C1 segment of cervical spinal cord (tissue), 14 donors: ENCODE measurements around the gene DEXI.

Experiments used
- DNase-seq, 14 donors: peaks; one replicate each; lab custom pipeline; 2025; lab: John Stamatoyannopoulos, UW

Gene DEXI

DNA sequence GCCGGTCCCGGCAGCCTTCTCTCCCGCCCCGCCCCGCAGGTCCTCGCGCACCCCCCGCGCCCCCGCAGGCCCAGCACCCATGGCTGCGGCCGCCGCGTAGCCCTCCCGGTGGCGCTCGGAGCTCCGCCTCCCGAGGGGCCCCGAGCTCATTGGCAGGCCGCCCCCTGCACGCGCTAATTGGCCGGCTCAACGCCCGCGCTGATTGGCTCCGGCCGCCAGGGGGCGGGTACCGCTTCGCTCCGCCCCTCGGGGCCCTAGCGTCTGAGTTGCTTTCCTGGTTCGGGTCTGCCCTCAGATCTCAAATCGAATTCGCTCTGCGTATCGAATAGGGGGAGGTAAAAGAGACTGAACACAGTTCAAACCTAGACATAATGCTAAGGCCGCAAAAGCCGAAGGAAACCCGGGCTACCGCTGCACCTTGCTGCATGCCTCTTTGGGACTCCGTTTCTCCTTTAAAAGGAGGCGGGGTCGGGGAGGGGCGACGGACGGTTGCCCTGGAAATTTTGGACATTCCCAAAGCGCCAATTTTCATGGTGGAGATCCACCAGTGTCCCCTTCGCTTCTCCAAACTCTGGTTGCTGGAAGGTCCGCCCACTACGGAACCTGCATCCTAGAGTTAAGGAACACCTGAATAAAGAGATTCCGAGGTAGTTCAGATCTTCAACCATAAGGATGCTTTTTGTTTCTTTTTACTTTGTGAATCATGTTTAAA is at the start of gene DEXI:
TSS of gene DEXI (minus strand) at position 117 of the 712 bp plus-strand sequence. CDS start 463 bp downstream, outside the sequence.
- peak; percentile 42 to 97 (median 90) for DNase-seq

GRCh38 chr16:10990378-10990777 is 48.1 kb upstream of the DEXI start:
- no peak for DNase-seq

DNA sequence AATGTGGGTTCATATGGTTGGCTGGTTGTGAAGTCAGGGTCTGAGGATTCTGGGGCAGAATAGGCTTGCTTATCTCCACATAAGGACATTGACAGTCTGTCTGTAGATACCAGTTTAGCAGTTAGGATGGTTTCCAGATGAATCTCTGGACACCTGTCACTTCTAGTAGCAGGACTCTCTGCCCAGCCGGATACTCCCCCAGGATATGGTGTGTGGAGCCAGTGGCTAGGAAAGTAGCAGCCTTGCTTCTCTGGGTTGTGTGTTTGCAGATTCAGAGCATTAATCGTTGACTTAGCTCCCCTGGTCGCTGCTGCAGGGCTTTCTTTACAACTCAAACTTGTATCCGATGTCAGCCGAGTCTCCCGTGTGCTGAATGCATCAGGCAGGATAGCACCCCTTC is 47.3 kb upstream of the DEXI start:
- DNase-seq, result no peak

- DNase-seq, result no peak
Measured at GRCh38 chr16:10988879-10989278, 46.6 kb upstream of the DEXI start.

DNA sequence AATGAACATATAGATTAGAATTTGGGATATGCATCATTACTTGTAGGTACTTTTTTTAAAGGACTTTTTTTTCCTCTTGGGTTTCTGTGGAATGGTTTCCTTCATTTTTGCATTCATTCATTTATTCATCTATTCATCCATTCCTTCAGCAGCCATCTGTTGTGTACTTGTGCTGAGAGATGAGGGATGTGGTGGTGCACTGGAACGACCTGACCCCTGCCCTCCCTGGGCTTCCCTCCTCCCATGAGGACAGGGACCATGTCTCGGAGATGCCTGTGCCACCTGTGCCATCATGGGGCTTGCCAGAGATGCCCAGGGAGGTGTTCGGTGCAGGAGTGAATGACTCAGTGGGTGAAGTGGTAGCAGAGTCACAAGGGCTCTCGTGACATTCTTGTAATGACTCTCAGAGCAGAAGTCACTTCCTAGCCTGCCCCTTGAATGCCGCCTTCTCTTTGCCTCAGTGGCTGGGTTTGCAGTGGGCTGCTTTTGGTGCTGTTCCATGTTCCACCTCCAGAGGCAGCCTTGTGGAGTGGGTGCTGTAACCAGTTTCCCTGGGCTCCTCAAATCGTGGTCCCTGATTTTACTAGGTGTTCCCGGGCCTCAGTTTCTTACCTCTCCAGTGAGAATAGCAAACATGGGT is 46.0 kb upstream of the DEXI start:
- DNase-seq, result no peak

DNA sequence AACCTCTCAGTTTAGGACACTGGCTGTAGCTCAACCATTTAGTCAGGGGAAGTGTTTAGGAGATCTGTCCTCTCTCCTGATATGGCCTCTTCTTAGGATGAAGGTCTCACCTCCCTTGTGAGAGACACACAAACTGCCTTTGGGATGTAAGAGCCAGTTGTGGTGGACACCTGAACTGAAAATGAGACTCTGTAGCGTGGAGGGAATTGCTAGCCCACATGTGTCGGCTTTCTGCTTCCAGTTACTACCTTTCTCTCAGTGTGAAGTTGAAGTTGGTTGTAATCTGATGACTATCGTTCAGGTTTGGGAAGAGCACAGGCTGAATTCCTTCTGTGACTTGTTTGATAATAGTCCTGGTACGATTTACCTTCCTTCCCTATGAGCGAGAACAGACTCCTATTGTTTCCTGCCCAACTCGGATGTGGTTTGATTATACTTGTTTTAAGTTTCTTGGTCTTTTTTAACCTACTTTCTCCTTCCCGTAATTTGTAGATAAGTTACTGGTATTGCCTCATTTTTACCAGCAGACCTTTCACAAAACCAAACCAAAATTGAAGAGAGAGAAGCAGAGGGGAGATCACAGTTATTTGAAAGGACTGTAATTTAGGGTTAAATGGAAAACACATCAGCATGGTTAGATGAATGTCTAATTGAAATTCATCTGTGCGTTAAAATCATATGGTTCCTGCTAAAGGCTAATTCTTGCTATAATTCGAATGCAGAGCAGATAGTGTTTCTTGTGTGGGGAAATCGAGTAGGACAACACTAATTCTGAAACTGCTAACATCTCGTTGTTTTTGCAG is 45.3 kb upstream of the DEXI start:
- DNase-seq, result no peak

GRCh38 chr16:10984509-10984908 is 42.2 kb upstream of the DEXI start:
- no peak for DNase-seq

GRCh38 chr16:10983159-10983558 is 40.9 kb upstream of the DEXI start:
- DNase-seq, result no peak

DNA sequence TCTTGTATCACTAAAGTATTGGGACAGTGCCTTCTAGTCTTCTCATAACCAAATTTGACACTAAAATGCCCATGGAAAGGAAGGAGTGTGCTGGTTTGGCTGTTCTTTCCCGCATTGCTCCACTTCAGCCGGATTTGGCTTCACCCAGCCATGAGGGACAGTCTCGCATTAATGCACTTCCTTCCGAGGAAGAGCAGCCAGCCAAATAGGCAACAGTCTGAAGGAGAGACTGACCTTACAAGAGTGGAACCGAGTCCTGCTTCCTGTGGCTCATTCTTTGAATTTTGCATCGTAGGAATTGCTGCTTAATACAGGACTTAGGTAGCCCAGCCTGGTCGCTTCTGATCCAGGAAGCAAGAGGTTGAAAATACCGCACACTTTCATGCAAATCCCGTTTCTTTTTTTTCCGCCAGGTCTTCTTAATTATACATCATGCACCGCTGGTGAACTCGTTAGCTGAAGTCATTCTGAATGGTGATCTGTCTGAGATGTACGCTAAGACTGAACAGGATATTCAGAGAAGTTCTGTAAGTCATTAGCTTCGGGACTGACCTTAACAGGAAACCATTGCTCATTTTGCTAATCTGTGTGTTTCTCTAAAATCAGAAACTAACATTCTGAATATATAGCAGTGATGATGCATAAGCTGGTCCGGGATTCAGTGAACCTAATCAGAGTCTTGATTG is 40.3 kb upstream of the DEXI start:
- DNase-seq, result no peak

DNA sequence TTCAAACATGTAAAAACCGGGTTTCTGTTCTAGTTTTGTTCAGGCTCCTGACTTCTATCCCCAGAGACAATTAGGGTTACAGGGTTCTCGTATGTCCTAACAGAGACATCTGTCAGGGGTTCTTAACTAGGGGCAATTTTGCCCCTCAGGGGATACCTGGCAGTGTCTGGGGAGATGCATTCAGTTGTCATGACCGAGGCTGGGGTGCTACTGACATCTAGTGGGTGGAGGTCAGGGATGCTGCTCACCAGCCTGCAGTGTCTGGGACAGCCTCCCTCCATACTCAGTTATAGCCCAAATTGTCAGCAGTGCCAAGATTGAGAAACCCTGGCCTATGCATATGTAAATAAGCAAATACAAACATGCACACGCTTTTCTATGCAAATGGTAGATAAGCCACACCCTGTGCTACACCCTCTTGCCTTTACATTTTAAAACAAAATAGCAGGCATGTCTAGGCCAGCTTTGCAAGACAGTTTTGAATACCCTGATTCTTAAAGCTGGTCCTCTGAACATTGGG is 39.5 kb upstream of the DEXI start:
- peak in 1 of 14 donors; percentile 1 for DNase-seq

DNA sequence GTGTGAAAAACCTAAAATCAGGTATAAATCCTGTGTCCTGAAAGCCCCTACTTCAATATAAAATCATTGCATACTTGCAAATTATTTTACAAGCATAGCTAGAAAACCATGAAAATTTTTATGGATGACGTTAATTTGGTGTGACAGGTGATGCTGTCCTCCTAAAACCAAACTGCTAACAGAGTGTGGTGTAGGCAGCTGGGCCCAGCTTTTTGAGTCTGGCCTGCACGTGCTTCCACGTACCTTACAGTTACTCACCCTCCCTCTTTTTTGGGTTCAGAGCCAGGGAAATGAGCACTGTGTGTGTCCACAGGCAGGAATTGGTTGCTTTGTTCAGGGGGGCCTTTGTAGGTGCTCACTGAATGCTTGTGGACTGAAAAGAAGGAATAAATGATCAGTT is 38.5 kb upstream of the DEXI start:
- DNase-seq, result peak in 1 of 14 donors; percentile 12

- DNase-seq, result peak in 11 of 14 donors; percentile 6 to 38 (median 19)
Measured at GRCh38 chr16:10979717-10980601, 37.7 kb upstream of the DEXI start.

GRCh38 chr16:10978871-10979446 is 36.7 kb upstream of the DEXI start:
- peak in 3 of 14 donors; percentile 3 to 10 (median 7) for DNase-seq

DNA sequence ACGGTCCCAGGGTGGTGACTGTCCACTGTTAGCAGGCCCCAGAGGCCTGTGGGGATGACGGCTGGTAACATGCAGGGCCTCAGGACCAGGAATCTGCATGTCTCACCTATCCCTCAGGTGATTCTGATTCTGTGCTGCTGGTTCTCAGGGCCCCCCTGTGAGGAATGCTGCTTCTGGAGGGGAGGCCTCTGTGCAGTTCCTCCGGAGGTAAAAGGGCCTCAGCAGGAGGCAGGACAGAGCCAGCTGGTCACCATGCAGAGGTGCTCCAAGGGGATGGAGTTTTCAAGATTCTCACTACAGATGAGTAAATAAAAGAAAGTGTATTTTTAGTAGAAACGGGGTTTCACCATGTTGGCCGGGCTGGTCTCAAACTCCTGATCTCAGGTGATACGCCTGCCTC is 35.9 kb upstream of the DEXI start:
- DNase-seq, result no peak

DNA sequence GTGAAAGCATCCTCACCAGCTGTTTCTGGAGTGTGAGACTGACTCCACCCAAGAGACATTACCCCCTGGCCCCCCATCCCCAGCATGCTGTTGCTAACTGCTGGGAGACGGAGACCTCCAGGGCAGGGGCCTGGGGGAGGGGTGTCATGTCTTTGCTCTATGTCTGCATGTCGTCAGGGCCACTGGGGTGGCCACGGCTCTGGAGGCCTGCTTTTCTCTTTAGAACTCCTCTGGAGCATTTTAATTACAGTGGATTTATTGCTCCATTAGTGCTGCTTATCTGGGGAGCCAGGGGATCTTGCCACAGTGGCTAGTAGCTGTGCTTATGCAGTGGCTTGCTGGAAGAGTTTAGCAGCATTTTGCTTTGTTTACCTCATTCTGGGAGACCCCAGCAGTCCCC is 34.4 kb upstream of the DEXI start:
- DNase-seq, result no peak

DNA sequence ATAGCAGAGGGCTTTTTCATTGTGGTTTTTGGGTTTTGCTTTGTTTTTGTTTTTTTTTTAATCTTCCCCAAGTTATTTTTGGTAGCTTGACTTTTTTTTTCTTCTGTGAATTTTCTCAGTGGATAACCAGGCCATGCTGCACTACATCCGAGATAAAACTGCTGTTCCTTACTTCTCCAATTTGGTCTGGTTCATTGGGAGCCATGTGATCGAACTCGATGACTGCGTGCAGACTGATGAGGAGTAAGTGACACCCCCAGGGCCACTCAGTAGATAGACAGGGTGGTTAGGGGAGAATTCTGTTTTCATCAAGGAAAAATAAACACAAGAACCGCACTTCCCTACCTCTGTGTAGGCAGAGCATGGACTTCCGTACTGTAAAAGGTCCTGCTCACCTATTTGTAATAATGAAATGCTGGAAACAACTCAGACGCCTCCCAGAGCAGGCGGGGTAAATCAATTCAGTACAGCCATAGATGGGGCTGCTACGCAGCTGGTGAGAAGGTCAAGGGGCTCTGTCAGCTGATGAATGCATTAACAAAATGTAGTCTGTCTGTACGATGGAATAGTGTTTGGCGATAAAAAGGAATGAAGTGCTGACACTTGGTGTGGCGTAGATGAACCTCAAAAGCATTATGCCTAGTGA is 30.7 kb upstream of the DEXI start:
- no peak for DNase-seq

DNA sequence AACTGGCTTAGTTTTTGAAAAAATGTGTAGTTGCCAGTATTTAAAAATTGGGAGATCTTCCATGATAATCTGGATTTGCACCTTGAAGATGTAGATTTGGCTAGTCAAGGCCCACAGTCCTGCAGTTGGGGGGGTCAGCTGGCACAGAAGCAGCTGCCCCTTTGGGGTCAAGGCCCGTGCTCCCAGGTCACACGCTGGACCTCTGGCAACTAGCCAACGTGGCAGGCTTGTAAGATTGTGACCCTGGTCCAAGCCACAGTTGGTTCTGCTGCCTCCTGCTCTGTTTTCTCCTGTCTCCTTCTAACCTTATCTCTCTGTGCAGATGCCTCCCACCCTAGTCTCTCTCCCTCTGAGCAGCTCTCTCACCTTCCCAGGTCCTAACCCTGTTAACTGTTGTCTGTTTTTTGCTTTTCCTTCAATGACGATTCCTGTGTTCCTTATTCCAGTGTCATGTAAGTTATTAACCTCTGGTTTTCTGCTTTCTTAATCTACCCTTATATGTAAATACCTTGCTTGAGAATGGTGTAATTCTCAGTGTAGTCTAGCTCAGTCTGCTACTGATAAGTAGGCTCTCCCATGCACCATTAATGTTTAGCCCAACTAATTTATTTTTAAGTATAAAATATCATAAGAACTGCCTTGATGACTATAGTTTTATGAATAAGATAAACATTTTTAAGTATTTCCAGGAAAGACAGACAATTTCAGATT is 30.0 kb upstream of the DEXI start:
- DNase-seq, result no peak

GRCh38 chr16:10971560-10971961 is 29.3 kb upstream of the DEXI start:
- DNase-seq, result peak in 6 of 14 donors; percentile 7 to 47 (median 22)

DNA sequence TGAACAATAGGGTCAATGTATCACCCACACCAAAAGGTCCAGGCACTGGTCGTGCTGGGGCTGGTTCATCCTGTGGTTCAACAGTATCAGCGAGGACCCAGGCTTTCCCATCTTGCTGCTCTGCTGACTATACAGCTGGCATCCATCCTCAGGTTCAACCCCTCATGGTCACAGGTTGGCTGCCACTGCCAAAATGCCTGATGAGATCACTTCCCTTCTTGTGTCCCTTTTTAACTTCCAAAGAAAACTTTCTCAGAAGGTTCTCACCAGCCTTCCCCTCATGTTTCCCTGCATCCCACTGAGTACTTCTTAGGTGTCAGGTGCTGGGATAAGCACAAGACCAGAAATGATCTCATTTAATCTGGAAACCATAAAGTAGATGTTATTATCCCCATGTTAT is 27.8 kb upstream of the DEXI start:
- DNase-seq, result no peak
